Measurements from ENCODE around the gene NPHP4. TPM values are rescaled to one million over a fixed set of nuclear protein-coding genes. Genes with fewer than 3 reads are reported as not detected.

Gene NPHP4
- total RNA-seq: 12.6 and 19.8 TPM in 2 replicates

GRCh38 chr1:5992026-5992813, at the start of gene NPHP4:
TSS of gene NPHP4 (minus strand) at chr1:5992425. CDS start at chr1:5986289, 6,136 bp downstream.

Small RNAs within 50 kb of the gene (small RNA-seq; reads per million reads assigned to genes)
- gene MIR4689: not detected

Other genes with a start within 250 kb of the NPHP4 start
- 17.7 and 21.7 TPM in 2 replicates for gene KCNAB2, start 53.5 kb upstream of the NPHP4 start, total RNA-seq
- 0.12 and 0.16 TPM in 2 replicates for gene CHD5, start 187.9 kb upstream of the NPHP4 start, total RNA-seq
- 70.1 and 76.5 TPM in 2 replicates for gene RPL22, start 207.2 kb upstream of the NPHP4 start, total RNA-seq
- gene RNF207, start 213.7 kb upstream of the NPHP4 start, total RNA-seq: 5.8 and 16.1 TPM in 2 replicates
- 62.7 and 77.6 TPM in 2 replicates for gene ICMT, start 243.5 kb upstream of the NPHP4 start, total RNA-seq

All from hair follicle dermal papilla cell (primary cell).